Activated CD8-positive, alpha-beta memory T cell treated with anti-CD3 and anti-CD28 coated beads for 48 hours (primary cell): ENCODE data around the gene AGAP2.
"Not testable (repeated sequence)": the region's sequence is repeated elsewhere in the genome, so short reads cannot be mapped to it uniquely, and the experiment has no call there.

Experiments used
- DNase-seq, 3 experiments: peaks; one replicate each; pipeline ENCODE4 v3.0.0-alpha.2; 2020; ENCODE audit warnings: low read depth in 2 of 3, low spot score in 2 of 3

AGAP2 gene

DNA sequence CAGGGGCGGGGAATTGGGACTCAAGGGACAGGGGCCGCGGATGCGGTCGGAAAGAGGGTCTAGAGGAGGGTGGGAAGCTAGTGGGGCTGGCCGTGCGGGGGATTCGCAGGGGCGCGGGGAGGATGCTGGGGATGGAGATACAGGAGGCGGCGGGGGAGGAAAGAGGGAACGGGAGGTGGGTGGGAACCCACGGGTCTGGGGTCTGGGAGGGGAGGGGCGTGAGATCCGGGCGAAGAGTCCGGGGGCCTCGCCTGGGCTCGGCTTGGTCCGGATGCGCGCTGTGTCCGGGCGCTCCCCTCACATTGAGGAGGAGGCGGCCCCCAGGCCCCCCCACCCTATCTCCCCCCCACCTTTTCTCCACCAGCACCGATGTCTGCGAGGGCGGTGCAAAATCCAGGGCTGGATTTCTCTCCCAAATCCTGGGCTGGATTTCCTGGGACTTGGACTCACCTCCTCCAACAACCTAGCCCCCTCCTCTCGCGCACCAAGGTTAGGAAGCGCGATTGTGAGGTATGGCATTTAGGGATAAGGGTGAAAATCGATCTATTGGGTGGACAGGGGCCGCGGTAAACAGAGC, at the start of gene AGAP2:
Gene AGAP2, minus strand, starts transcription at position 82 of the 577 bp plus-strand sequence. CDS start 496 bp downstream, outside the sequence.
- DNase-seq = no peak

DNA sequence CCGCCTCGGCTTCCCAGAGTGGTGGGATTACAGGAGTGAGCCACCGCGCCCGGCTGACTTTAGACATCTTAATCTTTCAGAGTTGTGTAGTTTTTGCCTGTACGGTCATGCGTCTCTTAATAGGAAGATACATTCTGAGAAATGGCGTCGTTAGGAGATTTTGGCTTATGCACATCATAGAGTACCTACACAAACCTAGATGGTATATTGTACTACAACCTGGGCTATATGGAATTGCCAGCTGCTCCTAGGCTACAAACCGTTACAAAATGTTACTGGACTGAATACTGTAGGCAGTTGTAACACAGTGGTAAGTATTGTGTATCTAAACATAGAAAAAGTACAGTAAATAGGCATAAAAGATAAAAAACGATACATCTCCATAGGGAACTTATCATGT, 45.3 kb upstream of the AGAP2 start:
- no peak for DNase-seq

DNA sequence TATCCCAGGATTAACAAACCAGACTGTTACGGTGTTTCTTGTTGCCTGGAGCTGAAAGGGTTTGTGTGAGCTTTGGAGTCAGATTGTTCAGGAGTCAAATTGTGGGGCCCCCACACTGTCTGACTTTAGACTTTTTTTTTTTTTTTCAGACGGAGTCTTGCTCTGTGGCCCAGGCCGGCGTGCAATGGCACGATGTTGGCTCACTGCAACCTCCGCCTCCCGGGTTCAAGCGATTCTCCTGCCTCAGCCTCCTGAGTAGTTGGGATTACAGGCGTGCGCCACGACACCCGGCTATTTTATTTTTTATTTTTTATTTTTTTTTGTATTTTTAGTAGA, 44.9 kb upstream of the AGAP2 start:
- no peak for DNase-seq

GRCh38 chr12:57782608-57783465, 44.3 kb upstream of the AGAP2 start, which contains the start of gene TSFM:
Gene TSFM, plus strand, starts transcription at chr12:57782787. Its CDS starts 15 bp downstream, at chr12:57782802.
- peak; percentile 83 to 98 (median 97) for DNase-seq

- DNase-seq = no peak
These were observed 43.7 kb upstream of the AGAP2 start for GRCh38 chr12:57782243-57782607.

- no peak for DNase-seq
These were observed 43.3 kb upstream of the AGAP2 start for GRCh38 chr12:57781801-57782200.

GRCh38 chr12:57781244-57781643, 42.7 kb upstream of the AGAP2 start:
- DNase-seq = no peak

- no peak for DNase-seq
These were observed 41.8 kb upstream of the AGAP2 start for GRCh38 chr12:57780284-57780897.

DNA sequence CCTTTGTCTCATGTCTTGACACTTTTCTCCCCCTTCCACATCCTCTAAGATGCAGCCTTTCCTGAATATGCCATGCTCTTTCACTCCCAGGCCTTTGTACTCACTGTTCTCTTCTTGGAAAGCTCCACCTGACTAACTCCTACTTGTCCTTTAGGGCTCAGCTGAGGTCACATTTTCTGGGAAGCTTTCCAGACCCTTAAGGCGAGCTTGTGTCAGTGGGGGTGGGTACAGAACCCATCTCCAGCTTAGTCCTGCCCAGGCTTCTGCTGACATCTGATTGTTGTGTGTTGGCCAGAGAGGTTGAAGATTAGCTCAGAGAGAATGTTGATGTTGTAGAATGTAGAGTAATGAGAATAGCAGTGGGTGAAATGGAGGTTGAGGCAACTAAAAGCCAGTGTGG, 41.2 kb upstream of the AGAP2 start:
- no peak for DNase-seq

DNA sequence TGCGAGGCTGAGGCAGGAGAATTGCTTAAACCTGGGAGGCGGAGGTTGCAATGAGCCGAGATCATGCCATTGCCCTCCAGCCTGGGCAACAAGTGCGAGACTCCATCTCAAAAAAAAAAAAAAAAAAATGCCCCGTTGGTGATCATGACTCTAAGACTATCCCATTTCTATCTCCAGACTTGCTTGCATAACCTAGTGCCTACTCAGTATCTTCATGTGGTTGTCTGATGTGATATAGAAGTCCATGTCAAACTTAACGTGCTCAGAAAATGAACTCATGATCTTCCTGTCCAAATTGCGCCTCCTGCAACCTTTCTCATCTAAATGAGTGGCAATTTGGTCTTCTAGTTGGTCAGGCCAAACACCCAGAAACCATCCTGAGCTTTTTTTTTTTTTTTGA, 39.4 kb upstream of the AGAP2 start:
- DNase-seq = no peak

DNA sequence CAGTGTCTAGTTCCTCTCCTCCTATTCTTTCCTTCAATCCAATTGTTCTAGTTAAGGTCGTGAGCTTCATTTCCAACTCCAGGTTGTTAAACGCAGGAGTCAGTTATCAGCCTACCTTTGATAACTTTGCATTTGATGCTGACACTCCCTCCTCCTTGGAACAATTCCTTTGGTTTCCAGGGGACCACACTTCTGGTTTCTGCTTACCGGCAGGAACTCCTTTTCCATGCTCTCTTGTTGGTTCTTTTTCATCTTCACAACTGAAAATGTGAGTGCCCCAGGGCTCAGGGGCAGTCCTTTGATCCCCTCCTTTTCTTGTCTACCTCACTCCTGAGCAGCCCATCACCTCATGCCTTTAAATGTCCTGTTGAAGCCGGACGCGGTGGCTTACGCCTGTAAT, 38.8 kb upstream of the AGAP2 start:
- no peak for DNase-seq

DNA sequence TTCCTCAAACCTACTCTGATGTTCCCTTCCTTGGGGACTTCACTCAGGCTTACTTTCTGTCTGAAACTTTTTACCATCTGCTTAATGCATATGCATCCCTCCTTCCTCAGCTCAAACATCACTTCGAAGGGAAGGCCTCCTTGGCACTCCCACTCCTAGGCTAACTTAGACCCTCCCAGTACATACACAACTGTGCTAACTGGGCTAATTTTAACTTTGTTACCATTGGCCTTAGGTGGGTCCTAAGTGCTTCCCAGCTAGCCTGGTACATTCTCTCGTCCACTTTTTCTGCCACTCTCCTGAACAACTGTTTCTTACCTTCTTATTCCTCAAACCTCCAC, 37.7 kb upstream of the AGAP2 start:
- no peak for DNase-seq

GRCh38 chr12:57775563-57776246, 37.2 kb upstream of the AGAP2 start:
- DNase-seq = no peak

DNA sequence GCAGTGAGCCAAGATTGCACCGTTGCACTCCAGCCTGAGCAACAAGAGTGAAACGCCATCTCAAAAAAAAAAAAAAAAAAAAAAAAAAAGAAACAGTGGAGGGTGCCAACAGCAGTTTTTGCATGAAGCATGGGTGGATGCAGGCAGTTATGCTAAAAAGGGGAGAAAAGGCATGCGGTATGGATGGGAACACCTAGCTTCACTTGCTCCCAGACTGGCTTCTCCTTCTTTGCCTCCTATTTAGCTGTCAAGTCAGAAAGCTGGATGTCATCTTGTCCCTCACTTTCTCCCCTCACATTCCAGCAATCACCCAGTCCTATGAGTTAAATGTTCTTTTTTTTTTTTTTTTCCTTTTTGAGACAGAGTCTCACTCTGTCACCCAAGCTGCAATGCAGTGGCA, 36.5 kb upstream of the AGAP2 start:
- DNase-seq = no peak

GRCh38 chr12:57774634-57775033, 36.1 kb upstream of the AGAP2 start:
- DNase-seq = not testable (repeated sequence)

DNA sequence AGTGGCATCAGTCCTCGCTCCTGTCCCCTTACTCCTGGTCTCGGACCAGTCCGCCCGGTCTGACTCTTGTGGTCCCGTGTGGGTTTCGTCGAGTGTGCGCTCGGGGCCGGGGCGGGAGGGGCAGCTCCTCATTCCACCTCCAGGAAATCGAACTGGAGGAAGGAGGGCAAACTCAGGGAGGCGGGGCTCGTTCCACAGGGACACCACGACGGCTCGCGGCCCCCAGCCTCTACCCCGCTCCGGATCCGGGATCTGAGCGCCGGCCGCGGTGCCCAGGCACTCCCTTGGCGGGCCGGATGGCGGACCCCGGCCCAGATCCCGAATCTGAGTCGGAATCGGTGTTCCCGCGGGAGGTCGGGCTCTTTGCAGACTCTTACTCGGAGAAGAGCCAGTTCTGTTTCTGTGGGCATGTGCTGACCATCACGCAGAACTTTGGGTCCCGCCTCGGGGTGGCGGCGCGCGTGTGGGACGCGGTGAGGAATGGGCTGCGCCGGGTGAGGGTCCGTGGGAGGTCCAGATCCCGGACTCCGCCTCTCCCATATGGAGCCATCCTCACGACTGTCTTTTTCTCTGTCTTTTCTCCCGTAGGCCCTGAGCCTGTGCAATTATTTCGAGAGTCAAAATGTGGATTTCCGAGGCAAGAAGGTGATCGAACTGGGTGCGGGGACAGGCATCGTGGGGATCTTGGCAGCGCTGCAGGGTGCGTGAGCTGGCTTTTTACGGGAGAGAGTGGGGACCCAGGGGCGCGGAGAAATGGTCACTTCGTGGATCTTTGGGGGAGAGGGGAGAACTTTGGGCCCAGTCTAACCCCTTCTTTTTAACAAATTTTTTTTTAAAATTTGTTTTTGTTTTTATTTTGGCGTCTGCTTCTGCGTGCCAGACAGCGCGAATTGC, 34.1 kb upstream of the AGAP2 start, which contains the start of gene EEF1AKMT3:
Gene EEF1AKMT3, plus strand, starts transcription at position 186 of the 894 bp plus-strand sequence. Its CDS starts 111 bp downstream, at position 297.
- no peak for DNase-seq

DNA sequence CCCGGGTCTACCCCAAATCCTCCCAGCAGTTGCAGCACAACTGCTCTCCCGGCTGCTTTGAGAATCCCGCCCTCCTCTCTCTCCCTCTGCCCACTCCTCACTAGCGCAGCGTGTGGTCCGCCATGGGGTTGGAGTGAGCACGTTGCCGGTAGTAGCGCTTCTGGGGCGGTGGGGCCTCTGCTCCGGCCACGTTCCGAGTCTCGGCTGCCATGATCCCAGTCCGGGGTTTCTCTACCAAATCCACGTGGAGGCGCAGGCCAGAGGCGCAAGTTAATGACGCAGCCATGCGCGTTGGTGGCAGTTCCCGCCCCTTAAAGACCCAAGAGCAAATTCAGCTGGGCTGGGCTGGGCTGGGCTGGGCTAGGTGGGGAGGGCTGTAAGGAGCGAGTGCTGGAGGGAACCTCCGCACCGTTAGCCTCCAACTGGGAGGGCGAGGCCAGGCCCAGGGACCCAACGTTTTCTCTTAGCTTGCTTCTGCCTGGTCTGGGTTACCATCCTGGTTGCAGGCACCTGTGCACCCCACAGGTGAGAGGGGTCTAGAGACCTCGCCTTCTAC, 33.4 kb upstream of the AGAP2 start, which contains the start of gene METTL1:
Gene METTL1, minus strand, starts transcription at position 233 of the 556 bp plus-strand sequence. Its CDS starts 22 bp downstream, at position 211.
- peak; percentile 85 to 90 (median 88) for DNase-seq

GRCh38 chr12:57771236-57771872, 32.8 kb upstream of the AGAP2 start:
- no peak for DNase-seq

- DNase-seq = no peak
These were observed 32.2 kb upstream of the AGAP2 start for GRCh38 chr12:57770734-57771133.

- no peak for DNase-seq
These were observed 31.1 kb upstream of the AGAP2 start for GRCh38 chr12:57769594-57769993.
